ENCODE data around the gene INTS1.

GRCh38 chr7:1505731-1506550 is 1.8 kb upstream of the INTS1 start:
- no peak for TF ChIP-seq CTCF (conservative IDR thresholded peaks at IDR 0.05)
- TF ChIP-seq ZFX (IDR thresholded peaks at IDR 0.05), result no peak

Data from C4-2B (cell line).